GM12892 (cell line): ENCODE measurements around the gene FREM1.

Source experiments
- POLR2A ChIP-seq: IDR thresholded peaks from 2 replicates; pipeline ENCODE4 v1.6.1; 2011; ENCODE audit warnings: low read depth, low read length, control low read depth
- POLR2AphosphoS5 ChIP-seq: IDR thresholded peaks from 2 replicates; pipeline ENCODE4 v1.6.1; 2011; ENCODE audit warnings: low read depth, low read length, control low read depth
- TAF1 ChIP-seq: IDR thresholded peaks from 2 replicates; pipeline ENCODE4 v1.6.1; 2011; ENCODE audit warnings: low read depth, mild to moderate bottlenecking, control low read depth, low read length, borderline replicate concordance

GRCh38 chr9:14693251-14693861 lies 216.9 kb downstream of the FREM1 start, which contains the start of gene ZDHHC21:
- TF ChIP-seq POLR2AphosphoS5 (peak; percentile 47; the same call in 1 of the 2 replicates), POLR2A (peak; percentile 83; the same call in 1 of the 2 replicates), TAF1 (no peak)
